B cell (primary cell): ENCODE results near the gene PPP2R1A. TPM values are rescaled to one million over a fixed set of nuclear protein-coding genes. Genes with fewer than 3 reads are reported as not detected.

Experiments used
- ATAC-seq: fragments of 200-7000 bp; cut with Tn5 transposase; one replicate; pipeline ENCODE4 v1.10.0; 2021; ENCODE audit warnings: low read depth, mild to moderate bottlenecking, moderate number of reproducible peaks, moderate library complexity
- CTCF ChIA-PET: fragments of 350-600 bp; sonication (Branson Sonifier 250); formaldehyde crosslinking; loops from one replicate; lab custom pipeline; 2021; ENCODE audit warnings: antibody characterized with exemption, inconsistent platforms; lab: Charles Lee
- POLR2A ChIA-PET: fragments of 350-600 bp; sonication (Branson Sonifier 250); formaldehyde crosslinking; loops from one replicate; lab custom pipeline; 2021; ENCODE audit warnings: antibody characterized with exemption; lab: Charles Lee
- DNase-seq: peaks from one replicate; pipeline ENCODE4 v3.0.0; 2013
- H2AFZ ChIP-seq: 2 replicates; pipeline ENCODE4 v1.6.1; 2012; ENCODE audit warnings: mild to moderate bottlenecking, low read depth, low read length; ENCODE audit not compliant: insufficient read depth, poor library complexity, severe bottlenecking
- H3K27ac ChIP-seq, 2 donors: 1 replicate in 1 of 2; 2 replicates in 1 of 2; pipeline ENCODE4 v1.5.1; 2012 to 2013; ENCODE audit warnings: low read length in 2 of 2, mild to moderate bottlenecking in 2 of 2, moderate library complexity in 1 of 2
- H3K27me3 ChIP-seq, 4 experiments: fragments of 200-600 bp in 1 of 4; sonication (generic) in 1 of 4; replicated peaks in 1 of 4; 1 replicate in 2 of 4; 2 replicates in 2 of 4; pipeline versions ENCODE4 v1.6.1 to v1.7.0; 2013 to 2016; ENCODE audit warnings: low read length in 3 of 4, mild to moderate bottlenecking in 2 of 4, mixed read lengths in 1 of 4, moderate library complexity in 1 of 4; ENCODE audit not compliant: insufficient read depth in 4 of 4, control insufficient read depth in 3 of 4; ENCODE audit errors: control extremely low read depth in 1 of 4
- H3K36me3 ChIP-seq, 2 experiments: replicated peaks in 1 of 2; 1 replicate in 1 of 2; 2 replicates in 1 of 2; pipeline versions ENCODE4 v1.6.1 to v1.7.1; 2013; ENCODE audit warnings: low read length in 1 of 2; ENCODE audit not compliant: insufficient read depth in 2 of 2, control insufficient read depth in 1 of 2; ENCODE audit errors: control extremely low read depth in 1 of 2, extremely low read depth in 1 of 2
- H3K4me1 ChIP-seq, 2 donors: fragments of 200-600 bp in 1 of 2; sonication (generic) in 1 of 2; 1 replicate in 1 of 2; 2 replicates in 1 of 2; pipeline versions ENCODE4 v1.5.1 to v1.6.1; 2013 to 2017; ENCODE audit warnings: low read length in 2 of 2; ENCODE audit not compliant: control insufficient read depth in 2 of 2, insufficient read depth in 2 of 2
- H3K4me2 ChIP-seq: replicated peaks from 2 replicates; pipeline ENCODE3; 2012; ENCODE audit warnings: mild to moderate bottlenecking, low read depth, low read length; ENCODE audit not compliant: poor library complexity, severe bottlenecking
- H3K4me3 ChIP-seq, 5 experiments: fragments of 200-600 bp in 1 of 5; sonication (generic) in 1 of 5; 1 replicate in 3 of 5; 2 replicates in 2 of 5; pipeline versions ENCODE4 v1.5.1 to v1.7.0; 2011 to 2016; ENCODE audit warnings: low read length in 4 of 5, mild to moderate bottlenecking in 4 of 5, low read depth in 2 of 5, control low read depth in 1 of 5, moderate library complexity in 1 of 5; ENCODE audit not compliant: insufficient read depth in 1 of 5; ENCODE audit errors: control extremely low read depth in 1 of 5, extremely low read depth in 1 of 5
- H3K79me2 ChIP-seq: fragments of 200-600 bp; sonication (generic); one replicate; pipeline ENCODE4 v1.6.0; 2016; ENCODE audit warnings: low read length; ENCODE audit not compliant: control insufficient read depth, insufficient read depth
- H3K9ac ChIP-seq: fragments of 200-600 bp; sonication (generic); 2 replicates; pipeline ENCODE4 v1.6.1; 2017; ENCODE audit warnings: mild to moderate bottlenecking, low read length, moderate library complexity
- H3K9me3 ChIP-seq, 3 donors: one replicate each; pipeline versions ENCODE4 v1.6.1 to v1.7.1; 2013; ENCODE audit warnings: low read length in 2 of 3; ENCODE audit not compliant: control insufficient read depth in 2 of 3, insufficient read depth in 1 of 3; ENCODE audit errors: control extremely low read depth in 1 of 3
- H4K20me1 ChIP-seq: 2 replicates; pipeline ENCODE4 v1.6.0; 2012; ENCODE audit warnings: mild to moderate bottlenecking, low read length; ENCODE audit not compliant: insufficient read depth, control insufficient read depth, poor library complexity, severe bottlenecking
- H3K27ac Mint-ChIP-seq: one replicate; pipeline ENCODE4 v1.8.0; 2021; ENCODE audit warnings: mixed read lengths
- H3K27me3 Mint-ChIP-seq: one replicate; pipeline ENCODE4 v1.8.0; 2021; ENCODE audit warnings: mixed read lengths
- H3K4me1 Mint-ChIP-seq: one replicate; pipeline ENCODE4 v1.8.0; 2021; ENCODE audit warnings: mixed read lengths
- H3K4me3 Mint-ChIP-seq: one replicate; pipeline ENCODE4 v1.8.0; 2021; ENCODE audit warnings: mixed read lengths
- H3K9me3 Mint-ChIP-seq: one replicate; pipeline ENCODE4 v1.8.0; 2022; ENCODE audit warnings: mixed read lengths; ENCODE audit not compliant: insufficient read depth
- EZH2 ChIP-seq: IDR thresholded peaks from 2 replicates; pipeline ENCODE4 v1.6.1; 2012; ENCODE audit warnings: borderline replicate concordance, low read depth, mild to moderate bottlenecking, moderate library complexity, low read length; ENCODE audit not compliant: insufficient read depth, poor library complexity, severe bottlenecking
- WGBS: methylation state at CpG from one replicate; pipeline ENCODE4 v1.1.5; 2013; ENCODE audit warnings: missing lambda C conversion rate; ENCODE audit not compliant: insufficient coverage; 5-methylcytosine and 5-hydroxymethylcytosine counted together
- intact Hi-C: fragments of 100-400 bp; cut with micrococcal nuclease; formaldehyde crosslinking; loops from one replicate; pipeline ENCODE4 v1.10.0; 2022
- polyA plus RNA-seq: library from polyadenylated mRNA; depleted of rRNA; stranded (reverse); fragments of >200 nt; gene quantifications from 2 replicates; pipeline ENCODE4 v1.2.3, GENCODE V29; 2012
- total RNA-seq, 2 donors: library from RNA; stranded (reverse); fragments of 120-200 nt in 1 of 2; gene quantifications; 1 replicate in 1 of 2; 2 replicates in 1 of 2; pipeline versions ENCODE4 v1.2.3 to v1.2.4, GENCODE V29; 2013 to 2022
- TF ChIP-seq, protein P1 (sequence below): fragments of 200-600 bp; IDR thresholded peaks from one replicate; pipeline ENCODE4 v1.8.0; 2022; ENCODE audit warnings: antibody characterized with exemption, mild to moderate bottlenecking

The PPP2R1A gene
- total and polyA plus RNA-seq, 2 donors (not counting 1 experiment from before 2014, with no cell fraction given): 108 to 202 TPM

DNA sequence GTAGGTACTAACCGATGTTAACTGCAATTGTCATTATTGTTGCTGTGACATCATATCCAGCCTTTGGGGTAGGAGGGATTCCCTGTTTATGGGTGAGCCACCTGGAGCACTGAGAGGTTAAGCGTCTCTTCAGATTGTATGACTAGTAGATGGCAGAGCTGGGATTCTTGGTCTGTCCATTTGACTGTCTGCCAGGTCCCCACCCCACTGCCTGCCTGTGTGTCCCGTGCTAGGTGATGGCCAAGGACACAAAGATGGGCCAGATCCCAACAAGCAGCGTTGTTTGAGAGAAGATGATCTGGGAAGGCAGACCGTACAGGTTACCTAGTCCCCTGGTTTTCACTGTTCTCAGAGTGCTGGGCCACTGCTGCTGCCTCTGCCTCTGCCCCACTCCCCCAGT lies 16.6 kb downstream of the PPP2R1A start:
- no peak for TF ChIP-seq EZH2
- TF ChIP-seq, protein P1, sequence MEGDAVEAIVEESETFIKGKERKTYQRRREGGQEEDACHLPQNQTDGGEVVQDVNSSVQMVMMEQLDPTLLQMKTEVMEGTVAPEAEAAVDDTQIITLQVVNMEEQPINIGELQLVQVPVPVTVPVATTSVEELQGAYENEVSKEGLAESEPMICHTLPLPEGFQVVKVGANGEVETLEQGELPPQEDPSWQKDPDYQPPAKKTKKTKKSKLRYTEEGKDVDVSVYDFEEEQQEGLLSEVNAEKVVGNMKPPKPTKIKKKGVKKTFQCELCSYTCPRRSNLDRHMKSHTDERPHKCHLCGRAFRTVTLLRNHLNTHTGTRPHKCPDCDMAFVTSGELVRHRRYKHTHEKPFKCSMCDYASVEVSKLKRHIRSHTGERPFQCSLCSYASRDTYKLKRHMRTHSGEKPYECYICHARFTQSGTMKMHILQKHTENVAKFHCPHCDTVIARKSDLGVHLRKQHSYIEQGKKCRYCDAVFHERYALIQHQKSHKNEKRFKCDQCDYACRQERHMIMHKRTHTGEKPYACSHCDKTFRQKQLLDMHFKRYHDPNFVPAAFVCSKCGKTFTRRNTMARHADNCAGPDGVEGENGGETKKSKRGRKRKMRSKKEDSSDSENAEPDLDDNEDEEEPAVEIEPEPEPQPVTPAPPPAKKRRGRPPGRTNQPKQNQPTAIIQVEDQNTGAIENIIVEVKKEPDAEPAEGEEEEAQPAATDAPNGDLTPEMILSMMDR: no peak
- peaks cover 95% of the 10 kb centered on the region for H4K20me1 ChIP-seq
- H3K27me3 ChIP-seq: no peaks in the 10 kb centered on the region
- CTCF ChIA-PET: no interaction called here
- no peak overlapping the region for H3K4me3 Mint-ChIP-seq
- intact Hi-C loops: no loop called here
- H3K27ac Mint-ChIP-seq: no peak overlapping the region
- no peak for DNase-seq
- POLR2A ChIA-PET: no interaction called here
- H3K79me2 ChIP-seq: peaks cover 87% of the 10 kb centered on the region
- no peak overlapping the region for H3K4me3 ChIP-seq
- H3K27ac ChIP-seq: no peak overlapping the region
- peaks cover 17% of the 10 kb centered on the region for H3K4me1 Mint-ChIP-seq
- H3K27me3 Mint-ChIP-seq: no peaks in the 10 kb centered on the region
- no peaks in the 10 kb centered on the region for H3K4me1 ChIP-seq
- H3K4me2 ChIP-seq: no peak overlapping the region
- H3K9me3 Mint-ChIP-seq: no peaks in the 10 kb centered on the region
- no peak overlapping the region for H3K9ac ChIP-seq
- no peaks in the 10 kb centered on the region for H3K9me3 ChIP-seq
- WGBS: 100% methylated on average over 5 of the region's 5 CpGs
- peaks cover 9 to 92% of the 10 kb centered on the region in 2 experiments for H3K36me3 ChIP-seq
- ATAC-seq: no peak
- no peak overlapping the region for H2AFZ ChIP-seq

DNA sequence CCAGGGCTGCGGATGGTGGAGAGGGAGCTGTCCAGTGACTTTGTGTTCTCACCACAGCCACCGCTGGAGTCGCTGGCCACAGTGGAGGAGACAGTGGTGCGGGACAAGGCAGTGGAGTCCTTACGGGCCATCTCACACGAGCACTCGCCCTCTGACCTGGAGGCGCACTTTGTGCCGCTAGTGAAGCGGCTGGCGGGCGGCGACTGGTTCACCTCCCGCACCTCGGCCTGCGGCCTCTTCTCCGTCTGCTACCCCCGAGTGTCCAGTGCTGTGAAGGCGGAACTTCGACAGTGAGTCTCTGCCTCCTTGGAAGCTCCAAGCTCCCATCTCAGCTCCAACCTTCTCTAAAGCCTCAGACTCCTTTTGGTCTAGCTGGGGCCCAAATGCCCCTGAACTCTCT lies 21.4 kb downstream of the PPP2R1A start:
- Mint-ChIP-seq H3K4me3 (no peak overlapping the region), H3K4me1 (no peaks in the 10 kb centered on the region), H3K9me3 (no peaks in the 10 kb centered on the region), H3K27ac (no peak overlapping the region), H3K27me3 (no peaks in the 10 kb centered on the region)
- H3K9me3 ChIP-seq: no peaks in the 10 kb centered on the region
- no peak for ATAC-seq
- WGBS: 99% methylated on average over 20 of the region's 20 CpGs
- TF ChIP-seq, protein P1: no peak
- TF ChIP-seq EZH2: no peak
- peaks cover 81% of the 10 kb centered on the region for H4K20me1 ChIP-seq
- no peak overlapping the region for H3K4me2 ChIP-seq
- intact Hi-C loops: no loop called here
- H3K27ac ChIP-seq: no peak overlapping the region
- ChIA-PET CTCF (no interaction called here), POLR2A (no interaction called here)
- no peak overlapping the region for H3K9ac ChIP-seq
- DNase-seq: no peak
- H3K36me3 ChIP-seq: peaks cover 6 to 91% of the 10 kb centered on the region in 2 experiments
- H3K4me1 ChIP-seq: no peaks in the 10 kb centered on the region
- H3K27me3 ChIP-seq: no peaks in the 10 kb centered on the region
- H2AFZ ChIP-seq: no peak overlapping the region
- H3K4me3 ChIP-seq: no peak overlapping the region
- peaks cover 78% of the 10 kb centered on the region for H3K79me2 ChIP-seq
